K562 (cell line): ENCODE data around the gene NRIP2.

ENCODE experiments used
- ATF3 ChIP-seq, 2 experiments: fragments of 450-650 bp in 1 of 2; sonication (generic) in 1 of 2; formaldehyde crosslinking in 1 of 2; IDR thresholded peaks in 1 of 2; conservative IDR thresholded peaks in 1 of 2; 2 replicates each; pipeline versions ENCODE4 v1.6.1 to v1.8.1; 2016 to 2023; ENCODE audit warnings: mild to moderate bottlenecking in 2 of 2, moderate library complexity in 2 of 2, inconsistent platforms in 1 of 2, missing genetic modification reagents in 1 of 2
- EP300 ChIP-seq: IDR thresholded peaks from 2 replicates; pipeline ENCODE4 v1.6.1; 2012; ENCODE audit warnings: low read length, improper control_type of control experiment
- JUND ChIP-seq, 2 experiments: IDR thresholded peaks; 2 replicates in 1 of 2; 3 replicates in 1 of 2; pipeline ENCODE4 v1.6.1; 2011; ENCODE audit warnings: borderline replicate concordance in 2 of 2, low read depth in 2 of 2, low read length in 2 of 2, improper control_type of control experiment in 1 of 2, missing biosample characterization in 1 of 2, missing genetic modification characterization in 1 of 2, missing genetic modification reagents in 1 of 2
- SIX5 ChIP-seq, 2 experiments: IDR thresholded peaks; 2 replicates each; pipeline ENCODE4 v1.6.1; 2011; ENCODE audit warnings: low read length in 2 of 2, borderline replicate concordance in 1 of 2, low read depth in 1 of 2, mild to moderate bottlenecking in 1 of 2, moderate library complexity in 1 of 2; ENCODE audit not compliant: insufficient read depth in 1 of 2

GRCh38 chr12:2819810-2820209 is 15.0 kb downstream of the NRIP2 start:
- no peak for TF ChIP-seq EP300
- no peak for TF ChIP-seq ATF3 (IDR thresholded peaks at IDR 0.05)
- no peak for TF ChIP-seq ATF3 (CRISPR knock-in tag; conservative IDR thresholded peaks at IDR 0.05)
- TF ChIP-seq JUND (IDR thresholded peaks at IDR 0.05; ENCODE audit: borderline replicate concordance, low read depth, low read length): no peak
- no peak for TF ChIP-seq JUND (tag; IDR thresholded peaks at IDR 0.05; ENCODE audit: borderline replicate concordance, low read depth, low read length)
- TF ChIP-seq SIX5 (IDR thresholded peaks at IDR 0.05; ENCODE audit: borderline replicate concordance in 1 of 2, insufficient read depth in 1 of 2, low read depth in 1 of 2, low read length in 2 of 2): no peak
